ENCODE measurements around the gene OSTC. TPM values are rescaled to one million over a fixed set of nuclear protein-coding genes. Genes with fewer than 3 reads are reported as not detected.

The OSTC gene
- total and polyA plus RNA-seq, 10 donors = 53.8 to 105 (median 62.4) TPM

DNA sequence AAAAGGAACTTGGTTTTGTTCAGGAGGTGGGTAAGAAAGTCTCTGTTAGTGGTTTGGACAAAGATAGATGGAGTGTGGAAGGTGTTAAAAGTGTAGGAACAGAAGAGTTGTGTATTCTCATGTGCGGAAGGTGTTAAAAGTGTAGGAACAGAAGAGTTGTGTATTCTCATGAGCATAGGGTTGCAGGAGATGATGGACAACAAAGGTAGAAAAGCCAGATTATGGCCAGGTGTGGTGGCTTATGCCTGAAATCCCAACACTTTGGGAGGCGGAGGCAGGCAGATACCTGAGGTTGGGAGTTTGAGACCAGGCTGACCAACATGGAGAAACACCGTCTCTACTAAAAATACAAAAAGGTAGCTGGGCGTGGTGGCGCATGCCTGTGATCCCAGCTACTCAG is 27.6 kb upstream of the OSTC start:
- Histone ChIP-seq H3K27me3 (replicated peaks in 1 of 7) (no peaks in the 10 kb centered on the region), H3K9me3 (no peaks in the 10 kb centered on the region), H3K36me3 (peaks cover 6 to 64% (median 60%) of the 10 kb centered on the region in 6 donors), H3K27ac (no peak overlapping the region), H3K4me3 (no peak overlapping the region), H3K4me1 (peaks cover 25 to 55% (median 40%) of the 10 kb centered on the region in 6 donors)
- intact Hi-C loops (cut with DNase I; ENCODE audit: low total_unique reads) = no loop called here
- TF ChIP-seq, protein P1, sequence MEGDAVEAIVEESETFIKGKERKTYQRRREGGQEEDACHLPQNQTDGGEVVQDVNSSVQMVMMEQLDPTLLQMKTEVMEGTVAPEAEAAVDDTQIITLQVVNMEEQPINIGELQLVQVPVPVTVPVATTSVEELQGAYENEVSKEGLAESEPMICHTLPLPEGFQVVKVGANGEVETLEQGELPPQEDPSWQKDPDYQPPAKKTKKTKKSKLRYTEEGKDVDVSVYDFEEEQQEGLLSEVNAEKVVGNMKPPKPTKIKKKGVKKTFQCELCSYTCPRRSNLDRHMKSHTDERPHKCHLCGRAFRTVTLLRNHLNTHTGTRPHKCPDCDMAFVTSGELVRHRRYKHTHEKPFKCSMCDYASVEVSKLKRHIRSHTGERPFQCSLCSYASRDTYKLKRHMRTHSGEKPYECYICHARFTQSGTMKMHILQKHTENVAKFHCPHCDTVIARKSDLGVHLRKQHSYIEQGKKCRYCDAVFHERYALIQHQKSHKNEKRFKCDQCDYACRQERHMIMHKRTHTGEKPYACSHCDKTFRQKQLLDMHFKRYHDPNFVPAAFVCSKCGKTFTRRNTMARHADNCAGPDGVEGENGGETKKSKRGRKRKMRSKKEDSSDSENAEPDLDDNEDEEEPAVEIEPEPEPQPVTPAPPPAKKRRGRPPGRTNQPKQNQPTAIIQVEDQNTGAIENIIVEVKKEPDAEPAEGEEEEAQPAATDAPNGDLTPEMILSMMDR (IDR thresholded peaks at IDR 0.05 in 8 of 11, conservative IDR thresholded peaks at IDR 0.05 in 3 of 11) = no peak
- TF ChIP-seq POLR2AphosphoS5 (IDR thresholded peaks at IDR 0.05) = no peak
- no peak for TF ChIP-seq POLR2A (IDR thresholded peaks at IDR 0.05)
- no peak for DNase-seq
- whole genome bisulfite sequencing, 5 donors = 91 to 97% (median 95%) methylated on average over 5 of the region's 5 CpGs

DNA sequence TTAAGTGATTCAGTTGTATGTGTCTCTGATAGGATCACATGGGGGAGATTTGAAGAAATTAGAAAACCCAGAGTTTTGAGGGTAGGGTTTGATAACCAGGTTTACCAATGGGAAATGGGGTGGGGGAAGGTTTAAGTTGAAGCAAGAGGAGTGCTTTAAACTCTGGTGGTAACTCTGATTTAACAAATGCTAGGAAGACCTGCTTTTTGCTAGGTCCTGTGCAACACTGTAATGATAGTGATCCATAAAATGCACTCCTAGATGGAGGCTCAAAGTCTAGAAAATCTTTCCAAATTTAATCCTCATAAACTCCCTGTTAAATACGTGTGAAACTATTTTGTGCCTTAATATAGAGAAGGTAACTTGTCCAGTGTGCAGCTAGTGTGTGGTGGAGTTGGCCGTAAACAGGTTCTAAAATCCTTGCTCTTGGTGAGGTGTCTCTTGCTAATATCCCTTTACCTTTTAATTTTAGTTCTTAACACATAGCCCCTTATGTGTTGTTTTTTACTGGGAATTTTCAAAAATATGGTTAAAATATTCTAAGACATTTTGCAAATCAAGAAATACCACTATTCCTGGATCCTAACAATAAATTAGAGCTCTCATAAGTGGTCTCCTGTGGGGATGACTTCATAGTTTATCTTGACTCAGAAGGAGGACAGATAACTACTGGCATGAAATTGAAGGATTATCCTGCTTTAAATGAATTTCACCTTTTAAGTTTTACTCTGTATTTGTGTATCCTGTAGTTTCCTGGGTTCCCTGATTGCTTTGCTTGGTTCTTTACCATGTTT is 25.9 kb upstream of the OSTC start:
- intact Hi-C loops (cut with DNase I; ENCODE audit: low total_unique reads) = no loop called here
- Histone ChIP-seq H3K4me1 (peaks cover 23 to 48% (median 39%) of the 10 kb centered on the region in 6 donors), H3K27me3 (replicated peaks in 1 of 7) (no peaks in the 10 kb centered on the region), H3K36me3 (peaks cover 6 to 80% (median 74%) of the 10 kb centered on the region in 6 donors), H3K9me3 (no peaks in the 10 kb centered on the region), H3K4me3 (no peak overlapping the region), H3K27ac (no peak overlapping the region)
- TF ChIP-seq, protein P1 (IDR thresholded peaks at IDR 0.05 in 8 of 11, conservative IDR thresholded peaks at IDR 0.05 in 3 of 11) = no peak
- TF ChIP-seq POLR2AphosphoS5 (IDR thresholded peaks at IDR 0.05) (no peak), POLR2A (IDR thresholded peaks at IDR 0.05) (no peak)
- 70 to 88% (median 81%) methylated on average over 2 of the region's 2 CpGs for WGBS, 5 donors
- no peak for DNase-seq

DNA sequence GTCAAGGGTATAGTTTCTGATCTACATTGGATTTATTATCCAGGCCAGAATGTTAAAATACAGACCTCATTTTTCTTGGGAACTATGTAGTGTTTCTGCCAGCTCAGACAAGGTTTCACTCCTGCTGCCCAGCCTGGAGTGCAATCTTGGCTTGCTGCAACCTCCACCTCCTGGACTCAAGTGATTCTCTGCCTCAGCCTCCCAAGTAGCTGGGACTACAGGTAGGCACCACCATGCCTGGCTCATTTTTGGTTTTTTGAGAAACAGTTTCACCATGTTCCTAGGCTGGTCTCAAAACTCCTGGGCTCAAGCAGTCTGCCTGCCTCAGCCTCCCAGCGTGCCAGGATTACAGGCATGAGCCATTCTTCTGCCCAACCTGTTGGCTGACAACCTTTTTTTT is 24.3 kb upstream of the OSTC start:
- peaks cover 20 to 38% (median 31%) of the 10 kb centered on the region in 6 donors for H3K4me1 ChIP-seq
- no peaks in the 10 kb centered on the region for H3K9me3 ChIP-seq
- peaks cover 6 to 96% (median 90%) of the 10 kb centered on the region in 6 donors for H3K36me3 ChIP-seq
- no peaks in the 10 kb centered on the region for H3K27me3 ChIP-seq (replicated peaks in 1 of 7)
- no peak overlapping the region for H3K27ac ChIP-seq
- WGBS, 5 donors = 96 to 100% (median 98%) methylated on average over 1 of the region's 1 CpG
- H3K4me3 ChIP-seq = no peak overlapping the region
- no peak for TF ChIP-seq POLR2AphosphoS5 (IDR thresholded peaks at IDR 0.05)
- TF ChIP-seq POLR2A (IDR thresholded peaks at IDR 0.05) = no peak
- TF ChIP-seq, protein P1 (IDR thresholded peaks at IDR 0.05 in 8 of 11, conservative IDR thresholded peaks at IDR 0.05 in 3 of 11) = no peak
- intact Hi-C loops (cut with DNase I; ENCODE audit: low total_unique reads) = no loop called here
- no peak for DNase-seq

DNA sequence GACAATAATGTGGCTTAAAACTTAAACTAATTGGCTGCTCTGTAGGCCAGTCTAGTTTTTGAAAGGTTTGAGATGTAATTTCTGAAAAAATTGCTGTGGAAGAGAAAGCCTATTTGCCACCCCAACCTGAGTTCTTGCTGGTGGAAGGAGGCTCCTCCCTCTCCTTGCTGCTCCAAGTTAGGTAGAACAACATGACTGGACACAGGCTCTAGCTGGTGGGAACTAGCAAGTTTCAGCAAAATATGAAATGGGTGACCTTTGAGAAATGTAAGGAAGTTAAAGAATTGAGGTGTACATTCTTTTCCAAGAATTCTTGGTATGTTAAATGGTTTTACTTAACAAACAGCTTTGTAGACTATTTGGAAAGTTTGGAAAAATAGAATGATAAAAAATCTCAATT is 22.0 kb upstream of the OSTC start:
- H3K27ac ChIP-seq = no peak overlapping the region
- intact Hi-C loops (cut with DNase I; ENCODE audit: low total_unique reads) = no loop called here
- peaks cover 6 to 100% (median 94%) of the 10 kb centered on the region in 6 donors for H3K36me3 ChIP-seq
- H3K27me3 ChIP-seq (replicated peaks in 1 of 7) = no peaks in the 10 kb centered on the region
- H3K4me1 ChIP-seq = peaks cover 1 to 15% (median 8%) of the 10 kb centered on the region in 6 donors
- no peak for TF ChIP-seq POLR2AphosphoS5 (IDR thresholded peaks at IDR 0.05)
- TF ChIP-seq, protein P1 (IDR thresholded peaks at IDR 0.05 in 8 of 11, conservative IDR thresholded peaks at IDR 0.05 in 3 of 11) = no peak
- TF ChIP-seq POLR2A (IDR thresholded peaks at IDR 0.05) = no peak
- H3K4me3 ChIP-seq = no peak overlapping the region
- no peak for DNase-seq
- H3K9me3 ChIP-seq = no peaks in the 10 kb centered on the region

Measured in spleen (tissue), 11 donors.